ENCODE results near the gene TOB2. TPM values are rescaled to one million over a fixed set of nuclear protein-coding genes. Genes with fewer than 3 reads are reported as not detected.

Gene TOB2
- total and polyA plus RNA-seq, 9 of the 15 experiments (the other 6 are each of a cell fraction or from before 2014, with no cell fraction given), result 3.3 to 20.5 (median 7.3) TPM

DNA sequence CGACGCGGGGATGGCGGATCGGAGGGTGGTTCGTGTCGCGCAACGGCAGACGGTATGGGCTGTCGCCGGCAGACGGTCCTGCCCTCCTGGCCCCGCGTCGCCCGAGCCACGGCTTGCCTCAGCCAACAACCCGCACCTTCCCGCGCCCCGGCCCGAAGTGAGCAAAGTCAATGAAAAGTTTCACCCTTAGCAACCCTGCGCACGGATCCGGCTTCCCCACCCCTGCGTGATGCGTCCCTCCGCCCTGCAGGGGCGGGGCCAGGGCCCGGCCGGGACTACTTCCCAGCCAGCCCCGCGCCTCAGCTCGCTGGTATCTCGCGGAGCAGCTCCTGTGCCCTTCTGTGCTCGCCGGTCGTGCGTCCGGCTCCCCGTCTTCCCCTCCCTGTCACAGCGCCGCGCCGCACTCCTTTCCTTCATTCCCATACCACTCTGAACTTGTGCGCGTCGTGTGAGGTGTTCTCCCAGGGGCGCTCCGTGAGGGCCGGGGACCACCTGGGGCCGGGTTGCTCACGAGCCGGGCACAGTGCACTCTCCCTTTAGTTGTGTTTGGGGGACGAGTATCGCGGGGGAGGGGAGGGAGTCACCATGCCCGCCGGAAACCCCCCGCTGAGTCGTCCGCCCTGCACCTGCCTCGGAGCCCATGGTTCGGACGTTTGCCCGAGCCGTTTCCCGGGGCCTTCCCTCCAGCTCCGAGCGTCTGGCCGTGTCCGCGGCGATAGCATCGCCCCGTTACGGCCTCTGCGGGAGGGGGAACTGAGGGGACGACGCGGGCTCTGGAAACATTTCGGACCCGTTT, at the start of gene TOB2 (continued):
- TF ChIP-seq HSF4 (CRISPR knock-in tag; IDR thresholded peaks at IDR 0.05; ENCODE audit: borderline replicate concordance), result no peak
- no peak for TF ChIP-seq ZNF124 (CRISPR knock-in tag; IDR thresholded peaks at IDR 0.05)
- TF ChIP-seq, protein P1, sequence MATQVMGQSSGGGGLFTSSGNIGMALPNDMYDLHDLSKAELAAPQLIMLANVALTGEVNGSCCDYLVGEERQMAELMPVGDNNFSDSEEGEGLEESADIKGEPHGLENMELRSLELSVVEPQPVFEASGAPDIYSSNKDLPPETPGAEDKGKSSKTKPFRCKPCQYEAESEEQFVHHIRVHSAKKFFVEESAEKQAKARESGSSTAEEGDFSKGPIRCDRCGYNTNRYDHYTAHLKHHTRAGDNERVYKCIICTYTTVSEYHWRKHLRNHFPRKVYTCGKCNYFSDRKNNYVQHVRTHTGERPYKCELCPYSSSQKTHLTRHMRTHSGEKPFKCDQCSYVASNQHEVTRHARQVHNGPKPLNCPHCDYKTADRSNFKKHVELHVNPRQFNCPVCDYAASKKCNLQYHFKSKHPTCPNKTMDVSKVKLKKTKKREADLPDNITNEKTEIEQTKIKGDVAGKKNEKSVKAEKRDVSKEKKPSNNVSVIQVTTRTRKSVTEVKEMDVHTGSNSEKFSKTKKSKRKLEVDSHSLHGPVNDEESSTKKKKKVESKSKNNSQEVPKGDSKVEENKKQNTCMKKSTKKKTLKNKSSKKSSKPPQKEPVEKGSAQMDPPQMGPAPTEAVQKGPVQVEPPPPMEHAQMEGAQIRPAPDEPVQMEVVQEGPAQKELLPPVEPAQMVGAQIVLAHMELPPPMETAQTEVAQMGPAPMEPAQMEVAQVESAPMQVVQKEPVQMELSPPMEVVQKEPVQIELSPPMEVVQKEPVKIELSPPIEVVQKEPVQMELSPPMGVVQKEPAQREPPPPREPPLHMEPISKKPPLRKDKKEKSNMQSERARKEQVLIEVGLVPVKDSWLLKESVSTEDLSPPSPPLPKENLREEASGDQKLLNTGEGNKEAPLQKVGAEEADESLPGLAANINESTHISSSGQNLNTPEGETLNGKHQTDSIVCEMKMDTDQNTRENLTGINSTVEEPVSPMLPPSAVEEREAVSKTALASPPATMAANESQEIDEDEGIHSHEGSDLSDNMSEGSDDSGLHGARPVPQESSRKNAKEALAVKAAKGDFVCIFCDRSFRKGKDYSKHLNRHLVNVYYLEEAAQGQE (IDR thresholded peaks at IDR 0.05; ENCODE audit: borderline replicate concordance), result no peak
- TF ChIP-seq, protein P1 (CRISPR knock-in tag; IDR thresholded peaks at IDR 0.05; ENCODE audit: low read depth), result no peak
- no peak for TF ChIP-seq GATAD2B (IDR thresholded peaks at IDR 0.05; ENCODE audit: borderline replicate concordance)
- TF ChIP-seq NBN (IDR thresholded peaks at IDR 0.05; ENCODE audit: low read depth), result peak; percentile 72; the same call in 1 of the 2 replicates
- no peak for TF ChIP-seq MYBL2 (IDR thresholded peaks at IDR 0.05; ENCODE audit: low read depth)
- TF ChIP-seq MYBL2 (CRISPR knock-in tag; IDR thresholded peaks at IDR 0.05; ENCODE audit: borderline replicate concordance), result no peak
- TF ChIP-seq ZNF583 (CRISPR knock-in tag; IDR thresholded peaks at IDR 0.05), result no peak
- TF ChIP-seq, protein P2, sequence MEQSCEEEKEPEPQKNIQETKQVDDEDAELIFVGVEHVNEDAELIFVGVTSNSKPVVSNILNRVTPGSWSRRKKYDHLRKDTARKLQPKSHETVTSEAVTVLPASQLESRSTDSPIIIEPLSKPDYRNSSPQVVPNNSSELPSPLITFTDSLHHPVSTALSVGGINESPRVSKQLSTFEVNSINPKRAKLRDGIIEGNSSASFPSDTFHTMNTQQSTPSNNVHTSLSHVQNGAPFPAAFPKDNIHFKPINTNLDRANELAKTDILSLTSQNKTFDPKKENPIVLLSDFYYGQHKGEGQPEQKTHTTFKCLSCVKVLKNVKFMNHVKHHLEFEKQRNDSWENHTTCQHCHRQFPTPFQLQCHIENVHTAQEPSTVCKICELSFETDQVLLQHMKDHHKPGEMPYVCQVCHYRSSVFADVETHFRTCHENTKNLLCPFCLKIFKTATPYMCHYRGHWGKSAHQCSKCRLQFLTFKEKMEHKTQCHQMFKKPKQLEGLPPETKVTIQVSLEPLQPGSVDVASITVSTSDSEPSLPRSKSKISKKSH (CRISPR knock-in tag; IDR thresholded peaks at IDR 0.05), result no peak
- TF ChIP-seq, protein P3, sequence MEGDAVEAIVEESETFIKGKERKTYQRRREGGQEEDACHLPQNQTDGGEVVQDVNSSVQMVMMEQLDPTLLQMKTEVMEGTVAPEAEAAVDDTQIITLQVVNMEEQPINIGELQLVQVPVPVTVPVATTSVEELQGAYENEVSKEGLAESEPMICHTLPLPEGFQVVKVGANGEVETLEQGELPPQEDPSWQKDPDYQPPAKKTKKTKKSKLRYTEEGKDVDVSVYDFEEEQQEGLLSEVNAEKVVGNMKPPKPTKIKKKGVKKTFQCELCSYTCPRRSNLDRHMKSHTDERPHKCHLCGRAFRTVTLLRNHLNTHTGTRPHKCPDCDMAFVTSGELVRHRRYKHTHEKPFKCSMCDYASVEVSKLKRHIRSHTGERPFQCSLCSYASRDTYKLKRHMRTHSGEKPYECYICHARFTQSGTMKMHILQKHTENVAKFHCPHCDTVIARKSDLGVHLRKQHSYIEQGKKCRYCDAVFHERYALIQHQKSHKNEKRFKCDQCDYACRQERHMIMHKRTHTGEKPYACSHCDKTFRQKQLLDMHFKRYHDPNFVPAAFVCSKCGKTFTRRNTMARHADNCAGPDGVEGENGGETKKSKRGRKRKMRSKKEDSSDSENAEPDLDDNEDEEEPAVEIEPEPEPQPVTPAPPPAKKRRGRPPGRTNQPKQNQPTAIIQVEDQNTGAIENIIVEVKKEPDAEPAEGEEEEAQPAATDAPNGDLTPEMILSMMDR (IDR thresholded peaks at IDR 0.05 in 2 of 3, conservative IDR thresholded peaks at IDR 0.05 in 1 of 3; ENCODE audit: insufficient read depth in 2 of 3, low read depth in 1 of 3, low read length in 3 of 3), result no peak
- no peak for TF ChIP-seq ETS2 (tag; IDR thresholded peaks at IDR 0.05; ENCODE audit: borderline replicate concordance, poor library complexity, severe bottlenecking)
- TF ChIP-seq, protein P4, sequence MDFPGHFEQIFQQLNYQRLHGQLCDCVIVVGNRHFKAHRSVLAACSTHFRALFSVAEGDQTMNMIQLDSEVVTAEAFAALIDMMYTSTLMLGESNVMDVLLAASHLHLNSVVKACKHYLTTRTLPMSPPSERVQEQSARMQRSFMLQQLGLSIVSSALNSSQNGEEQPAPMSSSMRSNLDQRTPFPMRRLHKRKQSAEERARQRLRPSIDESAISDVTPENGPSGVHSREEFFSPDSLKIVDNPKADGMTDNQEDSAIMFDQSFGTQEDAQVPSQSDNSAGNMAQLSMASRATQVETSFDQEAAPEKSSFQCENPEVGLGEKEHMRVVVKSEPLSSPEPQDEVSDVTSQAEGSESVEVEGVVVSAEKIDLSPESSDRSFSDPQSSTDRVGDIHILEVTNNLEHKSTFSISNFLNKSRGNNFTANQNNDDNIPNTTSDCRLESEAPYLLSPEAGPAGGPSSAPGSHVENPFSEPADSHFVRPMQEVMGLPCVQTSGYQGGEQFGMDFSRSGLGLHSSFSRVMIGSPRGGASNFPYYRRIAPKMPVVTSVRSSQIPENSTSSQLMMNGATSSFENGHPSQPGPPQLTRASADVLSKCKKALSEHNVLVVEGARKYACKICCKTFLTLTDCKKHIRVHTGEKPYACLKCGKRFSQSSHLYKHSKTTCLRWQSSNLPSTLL (IDR thresholded peaks at IDR 0.05), result no peak
- no peak for TF ChIP-seq ZEB2 (IDR thresholded peaks at IDR 0.05)

Measured in K562 (cell line).